Measurements from ENCODE around the gene GPR18.

Gene GPR18

DNA sequence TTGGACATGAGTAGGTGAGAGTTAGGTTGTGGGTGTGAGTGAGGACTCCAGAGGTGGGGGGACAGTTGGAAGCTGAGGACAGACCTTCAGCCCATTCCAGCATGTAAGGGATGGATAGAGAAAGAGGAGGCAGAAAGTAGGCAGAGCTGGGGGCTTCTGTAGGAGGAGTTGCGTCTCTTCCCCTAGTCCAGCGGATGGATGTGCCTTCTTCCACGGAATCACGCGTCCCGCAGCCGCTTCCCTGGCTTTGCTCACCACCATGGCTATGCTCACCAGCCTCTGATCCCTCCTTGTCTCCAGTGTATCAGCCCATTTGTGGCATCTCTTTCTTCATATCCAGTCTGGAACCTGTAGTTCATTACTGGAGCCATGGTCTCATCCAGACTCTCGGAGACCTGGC, 52.0 kb downstream of the GPR18 start:
- DNase-seq = no peak

DNA sequence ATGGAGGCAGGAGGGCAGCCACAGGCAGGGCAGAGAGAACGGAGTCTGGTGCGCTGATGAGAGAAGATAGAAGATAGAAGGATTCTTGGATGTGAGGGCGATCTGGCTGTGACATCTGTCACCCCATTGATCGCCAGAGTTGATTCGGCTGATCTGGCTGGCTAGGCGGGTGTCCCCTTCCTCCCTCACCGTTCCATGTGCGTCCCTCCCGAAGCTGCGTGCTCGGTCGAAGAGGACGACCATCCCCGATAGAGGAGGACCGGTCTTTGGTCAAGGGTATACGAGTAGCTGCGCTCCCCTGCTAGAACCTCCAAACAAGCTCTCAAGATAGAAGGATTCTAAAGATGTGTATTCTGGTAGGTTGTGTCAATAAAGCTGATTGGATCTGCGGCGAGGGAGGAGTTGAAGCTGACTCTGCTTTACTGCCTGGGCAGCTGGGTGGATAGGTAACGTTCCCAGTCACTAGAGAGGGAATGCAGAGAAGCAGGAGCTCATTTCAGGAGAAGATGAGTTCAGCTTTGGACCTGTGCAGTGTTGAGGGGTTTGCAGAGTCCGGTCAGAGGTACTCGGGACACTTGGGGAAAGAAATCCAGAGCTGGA, 52.5 kb downstream of the GPR18 start:
- no peak for DNase-seq
